Heart right ventricle (tissue), 16 donors: ENCODE results near the gene DDX60. TPM values are rescaled to one million over a fixed set of nuclear protein-coding genes. Genes with fewer than 3 reads are reported as not detected.
"Not testable (repeated sequence)": the region's sequence is repeated elsewhere in the genome, so short reads cannot be mapped to it uniquely, and the experiment has no call there.

ENCODE experiments used
- ATAC-seq, 8 donors: fragments of 200-7000 bp; cut with Tn5 transposase; one replicate each; pipeline ENCODE4 v1.9.1; 2020; ENCODE audit warnings: mild to moderate bottlenecking in 8 of 8, moderate library complexity in 8 of 8, moderate number of reproducible peaks in 1 of 8
- DNase-seq, 2 donors: peaks; one replicate each; pipeline ENCODE4 v3.0.0-alpha.2; 2020
- H3K27ac ChIP-seq, 10 donors: fragments of 200-600 bp; sonication (generic) in 2 of 10; one replicate each; pipeline versions ENCODE4 v1.5.0 to v1.8.0; 2020 to 2022; ENCODE audit warnings: mild to moderate bottlenecking in 3 of 10
- H3K27me3 ChIP-seq, 7 donors: fragments of 200-600 bp; one replicate each; pipeline ENCODE4 v1.8.0; 2021 to 2022; ENCODE audit warnings: mild to moderate bottlenecking in 2 of 7
- H3K36me3 ChIP-seq, 9 donors: fragments of 200-600 bp; sonication (generic) in 1 of 9; one replicate each; pipeline versions ENCODE4 v1.5.0 to v1.8.0; 2020 to 2022; ENCODE audit warnings: mild to moderate bottlenecking in 2 of 9
- H3K4me1 ChIP-seq, 9 donors: fragments of 200-600 bp; sonication (generic) in 1 of 9; one replicate each; pipeline versions ENCODE4 v1.5.0 to v1.8.0; 2020 to 2022; ENCODE audit warnings: mild to moderate bottlenecking in 4 of 9
- H3K4me3 ChIP-seq, 10 donors: fragments of 200-600 bp; sonication (generic) in 2 of 10; one replicate each; pipeline versions ENCODE4 v1.5.0 to v1.8.0; 2020 to 2022; ENCODE audit warnings: mild to moderate bottlenecking in 7 of 10, moderate library complexity in 2 of 10
- H3K9me3 ChIP-seq, 11 donors: fragments of 200-600 bp in 10 of 11; sonication (generic) in 2 of 11; one replicate each; pipeline versions ENCODE4 v1.5.0 to v1.8.0; 2013 to 2022; ENCODE audit warnings: mild to moderate bottlenecking in 2 of 11, control low read depth in 1 of 11, moderate library complexity in 1 of 11
- CTCF ChIP-seq, 9 donors: fragments of 200-600 bp; sonication (generic) in 2 of 9; IDR thresholded peaks; one replicate each; pipeline versions ENCODE4 v1.5.0 to v1.8.0; 2021 to 2022; ENCODE audit warnings: antibody characterized with exemption in 9 of 9, mild to moderate bottlenecking in 5 of 9, moderate library complexity in 1 of 9
- WGBS, 2 donors: extraction: QIAGEN DNeasy Blood & Tissue Kit; methylation state at CpG; one replicate each; pipeline ENCODE4 v1.1.7; 2013; ENCODE audit warnings: inconsistent platforms in 1 of 2; 5-methylcytosine and 5-hydroxymethylcytosine counted together
- intact Hi-C, 10 donors: fragments of 100-400 bp; cut with DNase I; formaldehyde crosslinking; loops; one replicate each; pipeline versions ENCODE4 v1.11.1 to v1.14.2; 2022
- polyA plus RNA-seq, 2 donors: library from polyadenylated mRNA; stranded (reverse); fragments of 200-250 nt; gene quantifications; one replicate each; pipeline ENCODE4 v1.2.3, GENCODE V29; 2013
- total RNA-seq, 10 donors: library from RNA; stranded (reverse); fragmentation: NEBNext Ultra II Directional in 3 of 10; extraction: Animal tissue kit (Norgen Biotek cat#: 25700) in 3 of 10; gene quantifications; one replicate each; pipeline versions ENCODE4 v1.2.1 to v1.2.4, GENCODE V29; 2021 to 2023
- donor health status: Arrhythmogenic right ventricular cardiomyopathy.
- donor health status: ischemic (EF 13 %, LVEDD 7.1; RV severe dilation, severe dysfunction).
- donor health status: healthy with polysubstance abuse.
- donor health status: DM: no; HTN: yes; CAD: no.
- donor health status: DM: no; HTN: no; CAD: no.
- donor health status: ischemic (EF 25% LVEDD 6.9; RV normal size, moderate dysfunction).
- donor health status: ischemic (EF 25% LVEDD 5.7; RV mildly dilated, moderate dysfunction).
- donor health status: healthy.
- donor health status: DM: yes; HTN: yes; CAD: no.
- donor health status: Ischemic cardiomyopathy.
- donor health status: ischemic (EF 35%, LVEDD 5.7; RV mildly dilated, moderate dysfunction).
- donor health status: nonischemic (EF 11% LVEDD 7.7; RV severe dilation, severe dysfunction).
- donor health status: DM: yes; HTN: yes; CAD: no.
- donor health status: PGD.
- donor health status: ischemic (EF 29% LVEDD 5.4; RV normal size, mild dysfunction).
- donor health status: nonischemic (EF 23%, LVEDD 6.1; RV moderate dilation, normal function).

Gene DDX60
- total and polyA plus RNA-seq, 12 donors, result 2.3 to 21.5 (median 7.7) TPM

GRCh38 chr4:168309781-168310180 is 8.8 kb downstream of the DDX60 start:
- H3K36me3 ChIP-seq, result peaks cover 0 to 68% (median 8%) of the 10 kb centered on the region in 9 donors
- H3K4me3 ChIP-seq, result no peak overlapping the region
- ATAC-seq (peak in 5 of 8 donors; percentile 37 to 75 (median 53)), DNase-seq (no peak)
- peaks cover 0 to 23% (median 8%) of the 10 kb centered on the region in 9 donors for H3K4me1 ChIP-seq
- no peaks in the 10 kb centered on the region for H3K27me3 ChIP-seq
- 11 to 12% methylated on average over 2 of the region's 2 CpGs for WGBS, 2 donors
- H3K27ac ChIP-seq, result peak overlapping the region in 4 of 10 donors; percentile 18 to 53 (median 28)
- TF ChIP-seq CTCF (IDR thresholded peaks at IDR 0.05), result no peak
- H3K9me3 ChIP-seq, result no peaks in the 10 kb centered on the region
- intact Hi-C loops, result loop anchor here in 2 of 10 donors (10.0 kb wide), 1 partner anchor 95 kb away; no protein-coding TSS in a partner anchor

- Histone ChIP-seq H3K9me3 (no peaks in the 10 kb centered on the region), H3K4me1 (peaks cover 0 to 23% (median 8%) of the 10 kb centered on the region in 9 donors), H3K36me3 (peaks cover 0 to 77% (median 8%) of the 10 kb centered on the region in 9 donors), H3K27me3 (no peaks in the 10 kb centered on the region), H3K27ac (peak overlapping the region in 1 of 10 donors; percentile 18), H3K4me3 (no peak overlapping the region)
- 99% methylated on average over 2 of the region's 2 CpGs for WGBS, 2 donors
- intact Hi-C loops, result no loop called here
- DNase-seq (no peak), ATAC-seq (no peak)
- no peak for TF ChIP-seq CTCF (IDR thresholded peaks at IDR 0.05)
Measured at GRCh38 chr4:168308912-168309311, 9.6 kb downstream of the DDX60 start.

- ATAC-seq (no peak), DNase-seq (no peak)
- WGBS, 2 donors, result 87 to 91% methylated on average over 7 of the region's 7 CpGs
- H3K4me3 ChIP-seq, result no peak overlapping the region
- no peak for TF ChIP-seq CTCF (IDR thresholded peaks at IDR 0.05)
- H3K36me3 ChIP-seq, result peaks cover 0 to 99% (median 11%) of the 10 kb centered on the region in 9 donors
- H3K9me3 ChIP-seq, result no peaks in the 10 kb centered on the region
- intact Hi-C loops, result no loop called here
- no peak overlapping the region for H3K27ac ChIP-seq
- H3K27me3 ChIP-seq, result no peaks in the 10 kb centered on the region
- peaks cover 0 to 23% (median 8%) of the 10 kb centered on the region in 9 donors for H3K4me1 ChIP-seq
Measured at GRCh38 chr4:168306476-168306875, 12.1 kb downstream of the DDX60 start.

GRCh38 chr4:168304744-168305459 is 13.7 kb downstream of the DDX60 start:
- 78 to 85% methylated on average over 3 of the region's 3 CpGs for WGBS, 2 donors
- intact Hi-C loops, result no loop called here
- H3K36me3 ChIP-seq, result peaks cover 0 to 99% (median 14%) of the 10 kb centered on the region in 9 donors
- no peak overlapping the region for H3K27ac ChIP-seq
- no peaks in the 10 kb centered on the region for H3K27me3 ChIP-seq
- ATAC-seq, result no peak
- TF ChIP-seq CTCF (IDR thresholded peaks at IDR 0.05), result no peak
- no peak overlapping the region for H3K4me3 ChIP-seq
- H3K4me1 ChIP-seq, result peaks cover 0 to 12% (median 3%) of the 10 kb centered on the region in 9 donors
- no peaks in the 10 kb centered on the region for H3K9me3 ChIP-seq
- DNase-seq, result no peak

- H3K4me1 ChIP-seq, ATAC-seq, DNase-seq, H3K27me3 ChIP-seq, H3K27ac ChIP-seq, intact Hi-C loops, H3K4me3 ChIP-seq, H3K9me3 ChIP-seq: not testable (repeated sequence)
- H3K36me3 ChIP-seq, result peaks cover 0 to 93% (median 14%) of the 10 kb centered on the region in 9 donors
- 97 to 99% methylated on average over 5 of the region's 5 CpGs for WGBS, 2 donors
Measured at GRCh38 chr4:168303430-168303829, 15.1 kb downstream of the DDX60 start.
